Transverse colon (tissue), 4 donors: ENCODE results near the gene RAB32. TPM values are rescaled to one million over a fixed set of nuclear protein-coding genes. Genes with fewer than 3 reads are reported as not detected.
"Not testable (repeated sequence)": the region's sequence is repeated elsewhere in the genome, so short reads cannot be mapped to it uniquely, and the experiment has no call there.

Experiments
- DNase-seq: peaks from one replicate; pipeline ENCODE4 v3.0.0-alpha.2; 2019
- H3K27ac ChIP-seq, 4 donors: fragments of 200-600 bp; sonication (generic); 2 replicates each; pipeline ENCODE4 v1.5.1; 2016 to 2018; ENCODE audit warnings: inconsistent platforms in 4 of 4
- H3K27me3 ChIP-seq: fragments of 200-600 bp; sonication (generic); 2 replicates; pipeline ENCODE4 v1.5.1; 2017; ENCODE audit warnings: inconsistent platforms
- H3K36me3 ChIP-seq, 4 donors: fragments of 200-600 bp; sonication (generic); 2 replicates each; pipeline ENCODE4 v1.5.1; 2017 to 2019; ENCODE audit warnings: inconsistent platforms in 4 of 4
- H3K4me1 ChIP-seq, 4 donors: fragments of 200-600 bp; sonication (generic); 2 replicates each; pipeline ENCODE4 v1.5.1; 2017 to 2020; ENCODE audit warnings: inconsistent platforms in 4 of 4
- H3K4me3 ChIP-seq, 4 donors: fragments of 200-600 bp; sonication (generic); 1 replicate in 1 of 4; 2 replicates in 3 of 4; pipeline versions ENCODE4 v1.5.1 to v1.6.1; 2017 to 2019; ENCODE audit warnings: inconsistent platforms in 4 of 4
- H3K9me3 ChIP-seq, 2 donors: fragments of 200-600 bp; sonication (generic); 2 replicates each; pipeline ENCODE4 v1.5.1; 2017 to 2019; ENCODE audit warnings: inconsistent platforms in 2 of 2
- EP300 ChIP-seq: sonication (generic); formaldehyde crosslinking; IDR thresholded peaks from one replicate; pipeline ENCODE4 v1.6.1; 2017; ENCODE audit warnings: antibody characterized with exemption, low read depth
- POLR2A ChIP-seq: fragments of 450-650 bp; IDR thresholded peaks from one replicate; pipeline ENCODE4 v1.6.1; 2016; ENCODE audit warnings: antibody characterized with exemption, mild to moderate bottlenecking, moderate library complexity
- POLR2AphosphoS5 ChIP-seq, 3 donors: sonication (generic); formaldehyde crosslinking; IDR thresholded peaks; one replicate each; pipeline ENCODE4 v1.6.1; 2016; ENCODE audit warnings: antibody characterized with exemption in 3 of 3
- WGBS, 2 donors: methylation state at CpG; one replicate each; pipeline ENCODE4 v1.1.5; 2018; ENCODE audit warnings: low coverage in 1 of 2; 5-methylcytosine and 5-hydroxymethylcytosine counted together
- in situ Hi-C, 4 donors: fragments of 200-750 bp; cut with MboI; loops; one replicate each; pipeline versions ENCODE4 v1.15.0 to v1.15.1; 2017; ENCODE audit warnings: low sequenced_read_pairs in 3 of 4, low pct_ligation_motif_present in 1 of 4, low pct_unique_long_range_greater_than_20kb in 1 of 4
- intact Hi-C: fragments of 100-400 bp; cut with DNase I; formaldehyde crosslinking; loops from one replicate; pipeline ENCODE4 v1.15.1; 2023; ENCODE audit warnings: low total_unique reads
- total RNA-seq, 4 donors: library from RNA; depleted of rRNA; stranded (reverse); fragments of >200 nt; gene quantifications; one replicate each; pipeline ENCODE4 v1.1.0, GENCODE V29; 2016
- TF ChIP-seq, protein P1 (sequence below), 5 experiments: fragments of 200-600 bp in 3 of 5; fragments of 450-650 bp in 2 of 5; sonication (generic) in 3 of 5; IDR thresholded peaks; 1 replicate in 2 of 5; 2 replicates in 3 of 5; pipeline ENCODE4 v1.5.1; 2016 to 2017; ENCODE audit warnings: antibody characterized with exemption in 5 of 5, inconsistent platforms in 3 of 5, mild to moderate bottlenecking in 2 of 5, moderate library complexity in 1 of 5

The RAB32 gene
- total RNA-seq, 4 donors from 2014 or later: 3.7 to 43.4 (median 29.1) TPM

DNA sequence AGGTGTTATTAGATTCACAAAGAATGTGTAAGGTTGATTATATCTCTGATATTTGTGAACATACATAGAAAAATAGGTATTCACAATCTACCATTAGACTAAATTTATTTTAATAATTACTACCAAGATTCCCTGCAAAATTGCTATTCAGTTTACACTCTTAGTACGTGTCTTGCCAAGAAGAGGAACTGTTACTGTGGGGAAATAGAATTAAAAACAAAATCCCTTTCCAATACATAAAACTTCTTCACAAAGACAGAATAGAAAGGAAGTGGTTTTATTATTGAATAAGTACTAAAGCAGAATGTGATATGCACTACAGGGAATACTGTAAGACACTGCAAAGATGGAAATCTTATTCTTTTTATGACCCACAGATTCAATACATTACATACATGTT is 17.0 kb downstream of the RAB32 start:
- WGBS, 2 donors: 64 to 73% methylated on average over 1 of the region's 1 CpG
- Histone ChIP-seq H3K27ac (no peak overlapping the region), H3K9me3 (no peaks in the 10 kb centered on the region), H3K36me3 (no peaks in the 10 kb centered on the region), H3K4me1 (no peaks in the 10 kb centered on the region), H3K27me3 (no peaks in the 10 kb centered on the region), H3K4me3 (no peak overlapping the region)
- in situ Hi-C loops (no loop called here), intact Hi-C loops (no loop called here)
- TF ChIP-seq EP300: no peak
- TF ChIP-seq, protein P1, sequence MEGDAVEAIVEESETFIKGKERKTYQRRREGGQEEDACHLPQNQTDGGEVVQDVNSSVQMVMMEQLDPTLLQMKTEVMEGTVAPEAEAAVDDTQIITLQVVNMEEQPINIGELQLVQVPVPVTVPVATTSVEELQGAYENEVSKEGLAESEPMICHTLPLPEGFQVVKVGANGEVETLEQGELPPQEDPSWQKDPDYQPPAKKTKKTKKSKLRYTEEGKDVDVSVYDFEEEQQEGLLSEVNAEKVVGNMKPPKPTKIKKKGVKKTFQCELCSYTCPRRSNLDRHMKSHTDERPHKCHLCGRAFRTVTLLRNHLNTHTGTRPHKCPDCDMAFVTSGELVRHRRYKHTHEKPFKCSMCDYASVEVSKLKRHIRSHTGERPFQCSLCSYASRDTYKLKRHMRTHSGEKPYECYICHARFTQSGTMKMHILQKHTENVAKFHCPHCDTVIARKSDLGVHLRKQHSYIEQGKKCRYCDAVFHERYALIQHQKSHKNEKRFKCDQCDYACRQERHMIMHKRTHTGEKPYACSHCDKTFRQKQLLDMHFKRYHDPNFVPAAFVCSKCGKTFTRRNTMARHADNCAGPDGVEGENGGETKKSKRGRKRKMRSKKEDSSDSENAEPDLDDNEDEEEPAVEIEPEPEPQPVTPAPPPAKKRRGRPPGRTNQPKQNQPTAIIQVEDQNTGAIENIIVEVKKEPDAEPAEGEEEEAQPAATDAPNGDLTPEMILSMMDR (IDR thresholded peaks at IDR 0.05): no peak
- TF ChIP-seq POLR2A: no peak
- no peak for TF ChIP-seq POLR2AphosphoS5 (IDR thresholded peaks at IDR 0.05)
- DNase-seq: no peak

DNA sequence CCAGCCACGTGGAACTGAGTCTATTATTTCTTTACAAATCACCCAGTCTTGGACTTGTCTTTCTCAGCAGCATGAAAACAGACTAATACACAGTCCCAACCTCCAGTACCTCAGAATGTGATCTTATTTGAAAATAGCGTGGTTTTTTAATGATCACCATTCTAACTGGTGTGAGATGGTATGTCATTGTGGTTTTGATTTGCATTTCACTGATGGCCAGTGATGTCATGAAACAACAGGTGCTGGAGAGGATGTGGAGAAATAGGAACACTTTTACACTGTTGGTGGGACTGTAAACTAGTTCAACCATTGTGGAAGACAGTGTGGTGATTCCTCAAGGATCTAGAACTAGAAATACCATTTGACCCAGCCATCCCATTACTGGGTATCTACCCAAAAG is 23.0 kb downstream of the RAB32 start:
- H3K9me3 ChIP-seq, H3K27ac ChIP-seq, intact Hi-C loops, DNase-seq, H3K27me3 ChIP-seq, H3K36me3 ChIP-seq, H3K4me3 ChIP-seq, H3K4me1 ChIP-seq, in situ Hi-C loops: not testable (repeated sequence)
- WGBS, 2 donors: 66 to 68% methylated on average over 2 of the region's 2 CpGs

DNA sequence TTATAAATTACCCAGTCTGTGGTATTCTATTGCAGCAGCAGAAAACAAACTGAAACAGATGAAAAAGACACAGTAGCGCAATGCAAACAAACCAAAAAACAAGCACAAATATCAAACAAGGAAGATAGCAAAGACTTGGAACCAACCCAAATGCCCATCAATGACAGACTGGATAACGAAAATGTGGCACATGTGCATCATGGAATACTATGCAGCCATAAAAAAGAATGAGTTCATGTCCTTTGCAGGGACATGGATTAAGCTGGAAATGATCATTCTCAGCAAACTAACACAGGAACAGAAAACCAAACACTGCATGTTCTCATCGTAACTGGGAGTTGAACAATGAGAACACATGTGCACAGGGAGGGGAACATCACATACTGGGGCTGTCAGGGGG is 25.0 kb downstream of the RAB32 start:
- DNase-seq, intact Hi-C loops, H3K9me3 ChIP-seq, H3K4me1 ChIP-seq, H3K27ac ChIP-seq, H3K36me3 ChIP-seq, in situ Hi-C loops, H3K27me3 ChIP-seq, H3K4me3 ChIP-seq: not testable (repeated sequence)
- WGBS, 2 donors: 82 to 100% methylated on average over 2 to 3 of the region's 3 CpGs

DNA sequence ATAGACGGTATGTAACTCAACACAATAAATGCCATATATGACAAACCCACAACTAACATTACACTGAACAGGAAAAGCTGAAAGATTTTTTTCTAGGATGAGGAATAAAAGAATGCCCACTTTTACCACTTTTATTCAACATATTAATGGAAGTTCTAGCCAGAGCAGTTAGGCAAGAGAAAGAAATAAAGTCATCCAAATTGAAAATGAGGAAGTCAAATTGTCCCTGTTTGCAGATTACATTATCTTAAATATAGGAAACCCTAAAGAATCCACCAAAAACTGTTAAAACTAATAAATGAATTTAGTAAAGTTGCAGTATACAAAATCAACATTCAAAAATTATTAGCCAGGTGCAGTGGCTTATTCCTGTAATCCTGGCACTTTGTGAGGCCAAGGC is 30.6 kb downstream of the RAB32 start:
- DNase-seq: no peak
- Histone ChIP-seq H3K9me3 (peaks cover 0 to 4% of the 10 kb centered on the region in 2 donors), H3K4me1 (no peaks in the 10 kb centered on the region), H3K27ac (no peak overlapping the region), H3K4me3 (no peak overlapping the region), H3K36me3 (no peaks in the 10 kb centered on the region), H3K27me3 (no peaks in the 10 kb centered on the region)
- in situ Hi-C loops (no loop called here), intact Hi-C loops (no loop called here)
- WGBS, 2 donors: 75 to 91% methylated on average over 1 of the region's 1 CpG
- TF ChIP-seq POLR2A: no peak
- no peak for TF ChIP-seq POLR2AphosphoS5 (IDR thresholded peaks at IDR 0.05)
- TF ChIP-seq EP300: no peak
- TF ChIP-seq, protein P1 (IDR thresholded peaks at IDR 0.05): no peak

DNA sequence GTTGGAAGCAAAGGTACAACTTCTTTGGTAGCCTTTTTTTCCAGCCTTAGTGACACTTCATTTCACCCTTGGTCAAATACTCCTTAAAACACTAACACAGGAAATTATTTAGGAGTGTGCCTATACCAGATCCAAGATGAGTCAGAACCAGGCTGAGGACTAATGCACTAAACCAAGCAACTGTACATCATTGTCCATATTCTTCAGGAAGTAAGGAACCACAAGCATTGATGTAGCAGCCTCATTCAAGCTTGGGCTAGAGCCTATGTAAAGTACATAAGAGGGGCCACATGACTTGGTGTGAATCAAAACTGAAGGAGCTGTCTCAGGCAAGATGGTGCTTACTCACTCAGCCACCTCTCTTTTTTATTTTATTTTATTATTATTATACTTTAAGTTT is 34.4 kb downstream of the RAB32 start:
- Histone ChIP-seq H3K36me3 (no peaks in the 10 kb centered on the region), H3K4me1 (no peaks in the 10 kb centered on the region), H3K9me3 (peaks cover 0 to 4% of the 10 kb centered on the region in 2 donors), H3K4me3 (no peak overlapping the region), H3K27ac (no peak overlapping the region), H3K27me3 (no peaks in the 10 kb centered on the region)
- DNase-seq: no peak
- intact Hi-C loops: no loop called here
- in situ Hi-C loops: no loop called here
- TF ChIP-seq POLR2AphosphoS5 (IDR thresholded peaks at IDR 0.05) (no peak), EP300 (no peak), POLR2A (no peak)
- TF ChIP-seq, protein P1 (IDR thresholded peaks at IDR 0.05): no peak
